Measurements from ENCODE around the gene TXNL4A. TPM values are rescaled to one million over a fixed set of nuclear protein-coding genes. Genes with fewer than 3 reads are reported as not detected.

TXNL4A gene
- total and polyA plus RNA-seq, 4 donors = 18.0 to 86.2 (median 32.8) TPM

GRCh38 chr18:79971986-79972385, 16.4 kb downstream of the TXNL4A start (continued):
- TF ChIP-seq REST (IDR thresholded peaks at IDR 0.05) (no peak), RXRA (IDR thresholded peaks at IDR 0.05) (no peak), SP1 (IDR thresholded peaks at IDR 0.05) (no peak), FOXA2 (IDR thresholded peaks at IDR 0.05) (no peak)

GRCh38 chr18:79971211-79971952, 17.0 kb downstream of the TXNL4A start:
- TF ChIP-seq REST (IDR thresholded peaks at IDR 0.05) = no peak
- no peak for TF ChIP-seq NR2F2 (IDR thresholded peaks at IDR 0.05)
- TF ChIP-seq EGR1 (IDR thresholded peaks at IDR 0.05; ENCODE audit: low read depth in 2 of 2) = no peak
- no peak for TF ChIP-seq TAF1 (conservative IDR thresholded peaks at IDR 0.05)
- no peak for TF ChIP-seq FOXA2 (IDR thresholded peaks at IDR 0.05)
- TF ChIP-seq HNF4G (IDR thresholded peaks at IDR 0.05) = no peak
- no peak for TF ChIP-seq RXRA (IDR thresholded peaks at IDR 0.05)
- no peak for TF ChIP-seq ZBTB33 (IDR thresholded peaks at IDR 0.05)
- TF ChIP-seq HNF4A (conservative IDR thresholded peaks at IDR 0.05) = no peak
- TF ChIP-seq JUND (IDR thresholded peaks at IDR 0.05) = no peak
- TF ChIP-seq CTCF (IDR thresholded peaks at IDR 0.05; ENCODE audit: low read depth, low read length, missing input control) = no peak
- no peak for TF ChIP-seq MAX (IDR thresholded peaks at IDR 0.05)
- no peak for TF ChIP-seq SP1 (IDR thresholded peaks at IDR 0.05)
- no peak for TF ChIP-seq GABPA (IDR thresholded peaks at IDR 0.05 in 1 of 2, conservative IDR thresholded peaks at IDR 0.05 in 1 of 2)
- TF ChIP-seq YY1 (IDR thresholded peaks at IDR 0.05) = no peak
- TF ChIP-seq RAD21 (IDR thresholded peaks at IDR 0.05) = no peak
- no peak for TF ChIP-seq FOXA1 (IDR thresholded peaks at IDR 0.05)
- TF ChIP-seq ATF3 (IDR thresholded peaks at IDR 0.05) = no peak
- 88% methylated on average over 17 of the region's 17 CpGs for WGBS
- no peak for DNase-seq (ENCODE audit: low spot score)
- Histone ChIP-seq H3K36me3 (ENCODE audit: control insufficient read depth in 4 of 4, insufficient read depth in 3 of 4, low read depth in 1 of 4, low read length in 3 of 4) (peaks cover 8 to 44% (median 24%) of the 10 kb centered on the region in 4 donors), H3K27ac (ENCODE audit: low read depth in 1 of 2, low read length in 2 of 2) (no peak overlapping the region), H3K9ac (ENCODE audit: low read depth in 1 of 2, low read length in 2 of 2) (no peak overlapping the region), H3K27me3 (ENCODE audit: control insufficient read depth in 4 of 4, insufficient read depth in 4 of 4, low read length in 3 of 4) (no peaks in the 10 kb centered on the region), H3K4me3 (ENCODE audit: low read depth in 1 of 3, low read length in 3 of 3) (no peak overlapping the region), H3K4me1 (ENCODE audit: control insufficient read depth in 4 of 4, insufficient read depth in 4 of 4, low read length in 3 of 4) (peaks cover 1 to 9% (median 6%) of the 10 kb centered on the region in 4 donors), H3K9me3 (ENCODE audit: control insufficient read depth in 4 of 4, low read length in 3 of 4) (no peaks in the 10 kb centered on the region)

All from liver (tissue), 9 donors.